NCI-H748 (cell line): ENCODE results near the gene FAR2.

Source experiments
- DNase-seq: peaks from one replicate; lab custom pipeline; 2025; ENCODE audit not compliant: unreplicated experiment; lab: John Stamatoyannopoulos, UW

Gene FAR2

GRCh38 chr12:29201296-29201695 lies 52.2 kb downstream of the FAR2 start:
- DNase-seq = no peak

GRCh38 chr12:29201746-29202145 lies 52.7 kb downstream of the FAR2 start:
- DNase-seq = no peak

- no peak for DNase-seq
These were observed 55.4 kb downstream of the FAR2 start for GRCh38 chr12:29204521-29204920.

GRCh38 chr12:29207120-29207519 lies 58.0 kb downstream of the FAR2 start:
- DNase-seq = no peak

- no peak for DNase-seq
These were observed 59.0 kb downstream of the FAR2 start for GRCh38 chr12:29208060-29208459.

- no peak for DNase-seq
These were observed 60.0 kb downstream of the FAR2 start for GRCh38 chr12:29208936-29209701.

GRCh38 chr12:29211696-29212095 lies 62.6 kb downstream of the FAR2 start:
- DNase-seq = no peak

GRCh38 chr12:29212682-29213403 lies 63.8 kb downstream of the FAR2 start:
- DNase-seq = no peak

- no peak for DNase-seq
These were observed 67.2 kb downstream of the FAR2 start for GRCh38 chr12:29216266-29216665.

- DNase-seq = no peak
These were observed 67.9 kb downstream of the FAR2 start for GRCh38 chr12:29216797-29217575.

GRCh38 chr12:29220632-29221336 lies 71.7 kb downstream of the FAR2 start:
- no peak for DNase-seq

GRCh38 chr12:29222200-29222599 lies 73.1 kb downstream of the FAR2 start:
- no peak for DNase-seq

- DNase-seq = no peak
These were observed 74.3 kb downstream of the FAR2 start for GRCh38 chr12:29223426-29223825.

- DNase-seq = no peak
These were observed 75.0 kb downstream of the FAR2 start for GRCh38 chr12:29223956-29224543.

GRCh38 chr12:29224572-29224971 lies 75.5 kb downstream of the FAR2 start:
- DNase-seq = no peak

GRCh38 chr12:29225834-29226233 lies 76.8 kb downstream of the FAR2 start:
- no peak for DNase-seq

- no peak for DNase-seq
These were observed 77.5 kb downstream of the FAR2 start for GRCh38 chr12:29226616-29227015.

GRCh38 chr12:29228474-29229157 lies 79.5 kb downstream of the FAR2 start:
- DNase-seq = no peak

GRCh38 chr12:29229158-29229505 lies 80.1 kb downstream of the FAR2 start:
- DNase-seq = no peak

GRCh38 chr12:29229937-29230336 lies 80.9 kb downstream of the FAR2 start:
- no peak for DNase-seq
